K562 (cell line): ENCODE results near the gene LMTK2. TPM values are rescaled to one million over a fixed set of nuclear protein-coding genes. Genes with fewer than 3 reads are reported as not detected.

Experiments
- ATAC-seq: fragments of 200-7000 bp; cut with Tn5 transposase; 3 replicates; pipeline ENCODE4 v1.9.1; 2020; ENCODE audit warnings: moderate library complexity
- BruUV-seq: library from RNA; stranded (reverse); fragments of 400-500 nt; replicated peaks from 2 replicates; lab custom pipeline; 2021; lab: Mats Ljungman, UMichigan
- CTCF ChIA-PET: fragments of 300-600 bp; formaldehyde crosslinking; extraction: SDS; loops from one replicate; lab custom pipeline; 2021; ENCODE audit warnings: low intra/inter-chr PET ratio; lab: Yijun Ruan, JAX
- POLR2A ChIA-PET: fragments of 300-600, 350-650 bp; sonication (Branson Sonifier 250); formaldehyde crosslinking; extraction: SDS; loops from one replicate; lab custom pipeline; 2021; ENCODE audit warnings: antibody characterized with exemption, inconsistent platforms; lab: Yijun Ruan, JAX
- DNase-seq, 4 experiments: peaks; one replicate each; pipeline versions ENCODE4 v3.0.0 to v3.0.0-alpha.2; 2011 to 2018; ENCODE audit warnings: low spot score in 3 of 4, mixed read lengths in 3 of 4; ENCODE audit errors: extremely low read depth in 1 of 4
- FAIRE-seq: peaks from 2 replicates; lab custom pipeline; 2011; peaks lifted over from hg19 to GRCh38; lab: Jason Lieb, UNC
- H2AFZ ChIP-seq: 2 replicates; pipeline ENCODE4 v1.6.0; 2011; ENCODE audit warnings: low read depth, low read length, control low read depth, inconsistent platforms
- H3K27ac ChIP-seq: fragments of 200-600 bp; 3 replicates; pipeline ENCODE4 v1.8.0; 2011; ENCODE audit warnings: low read depth, mild to moderate bottlenecking, control low read depth, inconsistent platforms, low read length, moderate library complexity, mixed read lengths; ENCODE audit errors: extremely low read depth
- H3K27me3 ChIP-seq, 2 experiments: fragments of 300-600 bp in 1 of 2; 2 replicates in 1 of 2; 3 replicates in 1 of 2; pipeline versions ENCODE4 v1.6.0 to v1.8.0; 2011; ENCODE audit warnings: inconsistent platforms in 2 of 2, low read length in 2 of 2, mild to moderate bottlenecking in 1 of 2, mixed read lengths in 1 of 2, moderate library complexity in 1 of 2; ENCODE audit not compliant: control insufficient read depth in 2 of 2, insufficient read depth in 2 of 2
- H3K36me3 ChIP-seq: fragments of 300-600 bp; 3 replicates; pipeline ENCODE4 v1.8.0; 2011; ENCODE audit warnings: mild to moderate bottlenecking, low read length, inconsistent platforms; ENCODE audit not compliant: control insufficient read depth, insufficient read depth
- H3K4me1 ChIP-seq, 2 experiments: fragments of 200-600 bp in 1 of 2; replicated peaks in 1 of 2; 2 replicates in 1 of 2; 3 replicates in 1 of 2; pipeline versions ENCODE4 v1.5.1 to v1.8.0; 2011; ENCODE audit warnings: inconsistent platforms in 2 of 2, low read length in 2 of 2, mild to moderate bottlenecking in 1 of 2, mixed read lengths in 1 of 2, moderate library complexity in 1 of 2; ENCODE audit not compliant: control insufficient read depth in 2 of 2, insufficient read depth in 2 of 2
- H3K4me2 ChIP-seq: 2 replicates; pipeline ENCODE4 v1.6.1; 2011; ENCODE audit warnings: low read length, control low read depth, inconsistent platforms, mixed read lengths; ENCODE audit not compliant: insufficient read depth
- H3K4me3 ChIP-seq: fragments of 200-600 bp; sonication (generic), shearing (Covaris generic); 2 replicates; pipeline ENCODE4 v1.5.1; 2016; ENCODE audit warnings: control low read depth, inconsistent platforms
- H3K79me2 ChIP-seq: fragments of 200-600 bp; 3 replicates; pipeline ENCODE4 v1.8.0; 2011; ENCODE audit warnings: low read length, inconsistent platforms; ENCODE audit not compliant: control insufficient read depth, insufficient read depth
- H3K9ac ChIP-seq, 2 experiments: 2 replicates each; pipeline versions ENCODE4 v1.6.0 to v1.6.1; 2011; ENCODE audit warnings: low read depth in 2 of 2, low read length in 2 of 2, control low read depth in 1 of 2, inconsistent platforms in 1 of 2, mild to moderate bottlenecking in 1 of 2, mixed read lengths in 1 of 2; ENCODE audit not compliant: insufficient read depth in 1 of 2
- H3K9me1 ChIP-seq: one replicate; pipeline ENCODE4 v1.6.0; 2011; ENCODE audit warnings: inconsistent platforms, mild to moderate bottlenecking, low read length, moderate library complexity; ENCODE audit not compliant: control insufficient read depth, insufficient read depth
- H3K9me3 ChIP-seq: replicated peaks from 2 replicates; pipeline ENCODE4 v1.5.1; 2011; ENCODE audit warnings: low read depth, low read length, inconsistent platforms; ENCODE audit not compliant: control insufficient read depth, insufficient read depth
- H4K20me1 ChIP-seq: replicated peaks from 2 replicates; pipeline ENCODE4 v1.6.1; 2011; ENCODE audit warnings: low read length, inconsistent platforms, mixed read lengths; ENCODE audit not compliant: control insufficient read depth, insufficient read depth
- CBFB ChIP-seq: sonication (generic); formaldehyde crosslinking; IDR thresholded peaks from 2 replicates; pipeline ENCODE4 v1.4.0; 2020; ENCODE audit warnings: mild to moderate bottlenecking, missing genetic modification reagents
- CEBPB ChIP-seq: fragments of 450-650 bp; IDR thresholded peaks from 2 replicates; pipeline ENCODE4 v1.6.1; 2016; ENCODE audit warnings: missing genetic modification characterization, missing compliant biosample characterization
- LEF1 ChIP-seq: fragments of 450-650 bp; IDR thresholded peaks from 2 replicates; pipeline ENCODE4 v1.6.1; 2016; ENCODE audit warnings: mild to moderate bottlenecking
- SAFB2 ChIP-seq: fragments of 200-400 bp; formaldehyde crosslinking; IDR thresholded peaks from 2 replicates; pipeline ENCODE4 v1.6.1; 2018; ENCODE audit warnings: borderline replicate concordance, low read length, low read depth, moderate library complexity; ENCODE audit not compliant: severe bottlenecking
- SMARCA5 ChIP-seq: fragments of 450-650 bp; IDR thresholded peaks from 2 replicates; pipeline ENCODE4 v1.6.1; 2016
- STAT5A ChIP-seq: IDR thresholded peaks from 2 replicates; pipeline ENCODE4 v1.6.1; 2012; ENCODE audit warnings: low read length, inconsistent platforms, borderline replicate concordance
- ZNF23 ChIP-seq: fragments of 250-450 bp; sonication (Bioruptor Pico); IDR thresholded peaks from 2 replicates; pipeline ENCODE4 v1.4.0; 2020; ENCODE audit warnings: mild to moderate bottlenecking
- ZNF232 ChIP-seq: sonication (generic); formaldehyde crosslinking; IDR thresholded peaks from 2 replicates; pipeline ENCODE4 v1.8.0; 2022; ENCODE audit warnings: mild to moderate bottlenecking, missing genetic modification reagents
- ZNF507 ChIP-seq: conservative IDR thresholded peaks from 2 replicates; pipeline ENCODE4 v1.6.1; 2017; ENCODE audit warnings: missing genetic modification characterization, missing compliant biosample characterization
- WGBS: fragments of 100-300 bp; shearing (Covaris generic); methylation state at CpG from one replicate; pipeline ENCODE4 v1.1.6; 2016; ENCODE audit warnings: low coverage, mixed read lengths; ENCODE audit not compliant: insufficient coverage; ENCODE audit errors: missing lambda C conversion rate; 5-methylcytosine and 5-hydroxymethylcytosine counted together
- in situ Hi-C: fragments of 300-500 bp; cut with MboI; formaldehyde crosslinking; loops from 4 replicates; pipeline ENCODE4 v1.15.0; 2018; ENCODE audit warnings: inconsistent platforms, mixed read lengths
- intact Hi-C: fragments of 100-400 bp; cut with micrococcal nuclease; formaldehyde crosslinking; loops from 2 replicates; pipeline ENCODE4 v1.14.2; 2022
- polyA plus RNA-seq, 8 experiments: library from polyadenylated mRNA; depleted of rRNA in 4 of 8; stranded (reverse) in 5 of 8; unstranded in 3 of 8; fragments of >200 nt; fragmentation: Nextera tagmentation in 2 of 8; fragmentation: Illumina TruSeq in 1 of 8; extraction: Ambion mirVana in 2 of 8; extraction: Trizol in 1 of 8; gene quantifications; 2 replicates each; pipeline versions ENCODE4 v1.2.1 to v1.2.3, GENCODE V29; 2011 to 2014; ENCODE audit warnings: inconsistent platforms in 1 of 8, missing spikeins in 1 of 8
- total RNA-seq, 7 experiments: library from RNA; depleted of rRNA in 6 of 7; stranded (reverse); fragments of >200 nt in 6 of 7; fragmentation: Illumina TruSeq in 2 of 7; extraction: Trizol in 2 of 7; gene quantifications; 2 replicates each; pipeline versions ENCODE4 v1.2.1 to v1.2.3, GENCODE V29; 2011 to 2021; ENCODE audit warnings: low replicate concordance in 1 of 7
- TF ChIP-seq, protein P1 (sequence below): fragments of 250-450 bp; sonication (Bioruptor Pico); IDR thresholded peaks from 2 replicates; pipeline ENCODE4 v1.4.0; 2020; ENCODE audit warnings: borderline replicate concordance
- TF ChIP-seq, protein P2 (sequence below), 2 experiments: fragments of 150-350 bp in 1 of 2; IDR thresholded peaks; 2 replicates each; pipeline ENCODE4 v1.6.1; 2012 to 2016; ENCODE audit warnings: low read depth in 2 of 2, low read length in 2 of 2, mild to moderate bottlenecking in 1 of 2, moderate library complexity in 1 of 2

Gene LMTK2
- total and polyA plus RNA-seq, 9 of the 15 experiments (the other 6 are each of a cell fraction or from before 2014, with no cell fraction given) = 0.78 to 16.4 (median 6.3) TPM

- DNase-seq (no peak), FAIRE-seq (no peak), ATAC-seq (no peak)
- Histone ChIP-seq H3K4me3 (no peak overlapping the region), H3K9ac (no peak overlapping the region), H3K79me2 (no peaks in the 10 kb centered on the region), H2AFZ (no peak overlapping the region), H3K4me1 (peaks cover 14 to 19% of the 10 kb centered on the region in 2 experiments), H3K36me3 (peaks cover 36% of the 10 kb centered on the region), H3K27me3 (no peaks in the 10 kb centered on the region), H3K4me2 (no peak overlapping the region), H3K9me3 (no peaks in the 10 kb centered on the region), H3K9me1 (peaks cover 13% of the 10 kb centered on the region), H4K20me1 (peaks cover 18% of the 10 kb centered on the region; the same call in 1 of the 2 replicates), H3K27ac (no peak overlapping the region)
- CTCF ChIA-PET = no interaction called here
- intact Hi-C loops (no loop called here), in situ Hi-C loops (loop anchor here (5.0 kb wide), 1 partner anchor 149 kb away; no protein-coding TSS in a partner anchor)
- WGBS = 94% methylated on average over 24 of the region's 24 CpGs
- TF ChIP-seq, protein P1, sequence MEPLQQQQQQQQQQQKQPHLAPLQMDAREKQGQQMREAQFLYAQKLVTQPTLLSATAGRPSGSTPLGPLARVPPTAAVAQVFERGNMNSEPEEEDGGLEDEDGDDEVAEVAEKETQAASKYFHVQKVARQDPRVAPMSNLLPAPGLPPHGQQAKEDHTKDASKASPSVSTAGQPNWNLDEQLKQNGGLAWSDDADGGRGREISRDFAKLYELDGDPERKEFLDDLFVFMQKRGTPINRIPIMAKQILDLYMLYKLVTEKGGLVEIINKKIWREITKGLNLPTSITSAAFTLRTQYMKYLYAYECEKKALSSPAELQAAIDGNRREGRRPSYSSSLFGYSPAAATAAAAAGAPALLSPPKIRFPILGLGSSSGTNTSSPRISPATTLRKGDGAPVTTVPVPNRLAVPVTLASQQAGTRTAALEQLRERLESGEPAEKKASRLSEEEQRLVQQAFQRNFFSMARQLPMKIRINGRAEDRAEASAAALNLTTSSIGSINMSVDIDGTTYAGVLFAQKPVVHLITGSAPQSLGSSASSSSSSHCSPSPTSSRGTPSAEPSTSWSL (CRISPR knock-in tag) = no peak
- TF ChIP-seq SAFB2 (no peak), CEBPB (tag) (no peak), CBFB (CRISPR knock-in tag) (no peak), SMARCA5 (no peak), LEF1 (no peak), STAT5A (no peak), ZNF23 (CRISPR knock-in tag) (no peak), ZNF507 (no peak), ZNF232 (no peak)
- TF ChIP-seq, protein P2, sequence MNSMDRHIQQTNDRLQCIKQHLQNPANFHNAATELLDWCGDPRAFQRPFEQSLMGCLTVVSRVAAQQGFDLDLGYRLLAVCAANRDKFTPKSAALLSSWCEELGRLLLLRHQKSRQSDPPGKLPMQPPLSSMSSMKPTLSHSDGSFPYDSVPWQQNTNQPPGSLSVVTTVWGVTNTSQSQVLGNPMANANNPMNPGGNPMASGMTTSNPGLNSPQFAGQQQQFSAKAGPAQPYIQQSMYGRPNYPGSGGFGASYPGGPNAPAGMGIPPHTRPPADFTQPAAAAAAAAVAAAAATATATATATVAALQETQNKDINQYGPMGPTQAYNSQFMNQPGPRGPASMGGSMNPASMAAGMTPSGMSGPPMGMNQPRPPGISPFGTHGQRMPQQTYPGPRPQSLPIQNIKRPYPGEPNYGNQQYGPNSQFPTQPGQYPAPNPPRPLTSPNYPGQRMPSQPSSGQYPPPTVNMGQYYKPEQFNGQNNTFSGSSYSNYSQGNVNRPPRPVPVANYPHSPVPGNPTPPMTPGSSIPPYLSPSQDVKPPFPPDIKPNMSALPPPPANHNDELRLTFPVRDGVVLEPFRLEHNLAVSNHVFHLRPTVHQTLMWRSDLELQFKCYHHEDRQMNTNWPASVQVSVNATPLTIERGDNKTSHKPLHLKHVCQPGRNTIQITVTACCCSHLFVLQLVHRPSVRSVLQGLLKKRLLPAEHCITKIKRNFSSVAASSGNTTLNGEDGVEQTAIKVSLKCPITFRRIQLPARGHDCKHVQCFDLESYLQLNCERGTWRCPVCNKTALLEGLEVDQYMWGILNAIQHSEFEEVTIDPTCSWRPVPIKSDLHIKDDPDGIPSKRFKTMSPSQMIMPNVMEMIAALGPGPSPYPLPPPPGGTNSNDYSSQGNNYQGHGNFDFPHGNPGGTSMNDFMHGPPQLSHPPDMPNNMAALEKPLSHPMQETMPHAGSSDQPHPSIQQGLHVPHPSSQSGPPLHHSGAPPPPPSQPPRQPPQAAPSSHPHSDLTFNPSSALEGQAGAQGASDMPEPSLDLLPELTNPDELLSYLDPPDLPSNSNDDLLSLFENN (IDR thresholded peaks at IDR 0.05; ENCODE audit: low read depth in 2 of 2, low read length in 2 of 2) = no peak
- POLR2A ChIA-PET = no interaction called here
- no TSS peak for BruUV-seq
Measured at GRCh38 chr7:98171449-98171848, 64.8 kb downstream of the LMTK2 start.
